GM13976 (cell line): Measurements from ENCODE around the gene MCCD1.

Experiments used
- DNase-seq: peaks from one replicate; pipeline ENCODE4 v3.0.0; 2012; ENCODE audit warnings: low spot score
- CTCF ChIP-seq: IDR thresholded peaks from 2 replicates; pipeline ENCODE4 v1.5.1; 2012; ENCODE audit warnings: borderline replicate concordance, mild to moderate bottlenecking; ENCODE audit not compliant: insufficient read depth; ENCODE audit errors: extremely low read depth, missing control alignments, control extremely low read depth
- in situ Hi-C: fragments of 300-500 bp; cut with MboI; formaldehyde crosslinking; loops from one replicate; pipeline ENCODE4 v1.12.0; 2022; ENCODE audit warnings: low sequenced_read_pairs, mixed read lengths, inconsistent platforms; ENCODE audit not compliant: unreplicated experiment

MCCD1 gene

GRCh38 chr6:31557443-31558317, 28.9 kb downstream of the MCCD1 start:
- in situ Hi-C loops = no loop called here
- no peak for DNase-seq
- TF ChIP-seq CTCF = no peak

- in situ Hi-C loops = no loop called here
- TF ChIP-seq CTCF = no peak
- DNase-seq = no peak
These were observed 29.5 kb downstream of the MCCD1 start for GRCh38 chr6:31558318-31558625.

DNA sequence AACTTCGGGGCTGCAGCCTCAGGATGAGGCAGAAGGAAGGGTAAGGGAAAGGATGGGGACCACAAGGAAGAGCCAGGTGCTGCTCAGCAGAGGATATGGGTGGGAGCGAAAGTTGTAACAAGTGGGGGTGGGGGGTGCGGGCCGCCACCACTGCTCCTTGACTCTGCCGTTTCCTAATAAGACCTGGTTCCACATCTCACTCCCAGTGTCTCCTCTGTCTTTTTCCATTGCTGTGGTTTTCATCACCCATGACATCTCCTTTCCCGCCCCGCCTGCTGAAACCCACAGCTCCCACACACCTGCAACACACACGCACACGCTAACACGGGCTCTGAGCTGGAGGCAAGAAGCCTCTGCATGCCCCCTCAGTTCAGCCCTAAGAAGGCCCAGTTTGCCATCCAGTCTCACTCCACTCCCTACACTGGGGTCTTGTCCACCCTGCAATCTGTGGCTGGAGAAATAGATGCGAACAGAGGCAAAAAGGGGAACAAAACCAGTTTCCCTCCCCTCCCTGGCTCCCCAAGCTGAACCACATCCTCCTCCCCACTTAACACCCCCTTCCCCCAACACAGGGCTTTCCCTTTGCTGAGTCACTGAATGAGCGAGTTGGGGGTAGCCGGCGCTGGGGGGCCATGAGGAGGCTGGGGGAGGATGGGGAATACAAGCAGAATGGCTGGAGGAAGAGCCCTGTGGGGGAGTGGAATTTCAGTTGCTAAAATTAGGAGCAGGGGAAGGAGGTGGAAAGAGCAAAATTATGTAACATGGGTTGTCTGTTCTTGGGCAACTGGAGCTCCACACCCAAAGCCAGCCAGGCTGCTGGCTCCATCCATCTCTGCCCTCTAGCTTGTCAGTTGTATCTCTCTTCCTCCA, 30.1 kb downstream of the MCCD1 start:
- no peak for TF ChIP-seq CTCF
- peak; percentile 82 for DNase-seq
- in situ Hi-C loops = no loop called here

DNA sequence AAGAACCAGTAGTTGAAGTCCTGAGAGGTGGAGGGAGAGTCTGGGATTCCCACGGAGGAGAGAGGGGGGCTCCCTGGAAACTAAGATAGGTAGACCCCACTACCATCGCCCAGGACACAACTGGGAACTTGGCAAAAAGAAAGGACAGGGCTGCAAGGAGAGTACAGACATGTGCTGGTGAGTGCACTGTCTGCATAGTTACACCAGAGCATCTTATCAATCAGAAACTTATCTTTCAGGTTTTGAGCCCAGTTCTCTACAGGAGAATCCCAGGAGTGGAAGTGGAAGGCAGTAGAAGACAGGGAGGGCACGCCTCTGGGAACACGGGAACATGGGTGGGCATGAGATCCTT, 30.8 kb downstream of the MCCD1 start:
- in situ Hi-C loops = no loop called here
- TF ChIP-seq CTCF = no peak
- DNase-seq = no peak

DNA sequence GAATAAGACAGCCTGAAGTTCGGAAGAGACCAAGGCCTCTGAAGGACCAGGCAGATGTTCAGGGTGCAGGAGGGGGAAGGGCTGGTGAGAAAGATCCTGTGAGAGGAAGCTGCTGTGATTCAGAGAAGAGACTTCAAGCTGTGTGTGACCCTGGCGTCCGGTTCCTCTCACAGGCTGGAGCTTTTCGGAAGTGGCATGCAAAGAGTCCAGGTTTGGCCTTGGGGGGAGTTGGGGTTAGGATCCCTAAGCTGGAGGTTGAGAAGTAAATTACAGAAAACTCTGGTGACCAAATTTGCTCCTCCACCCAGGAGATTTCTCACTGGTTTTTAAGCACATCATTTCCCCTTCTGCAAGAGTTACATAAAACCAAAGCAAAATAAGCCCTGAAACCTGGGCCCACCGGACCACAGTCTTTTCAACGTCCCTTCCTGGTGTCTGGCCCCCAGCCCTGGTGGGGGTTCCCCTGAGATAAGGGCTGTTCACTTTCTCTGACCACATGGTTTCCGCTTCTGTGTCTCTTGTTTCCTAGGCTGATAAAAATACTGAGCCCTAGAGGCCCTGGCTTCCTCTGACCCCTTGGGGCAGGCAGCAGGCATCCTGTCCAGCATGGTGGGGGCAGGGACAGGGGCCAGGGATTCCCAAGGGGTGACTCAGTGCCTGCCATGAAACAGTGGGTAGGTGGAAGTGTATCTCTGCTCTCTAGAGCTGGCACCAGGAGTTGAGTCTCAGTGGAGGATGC, 31.4 kb downstream of the MCCD1 start:
- in situ Hi-C loops = no loop called here
- no peak for TF ChIP-seq CTCF
- peak; percentile 70 for DNase-seq

- no peak for TF ChIP-seq CTCF
- DNase-seq = no peak
- in situ Hi-C loops = no loop called here
These were observed 31.9 kb downstream of the MCCD1 start for GRCh38 chr6:31560697-31561058.
